Ishikawa (cell line): ENCODE data around the gene HRK.

Experiments used
- CEBPB ChIP-seq: IDR thresholded peaks from 2 replicates; pipeline ENCODE4 v1.6.1; 2012
- FOXM1 ChIP-seq: IDR thresholded peaks from 2 replicates; pipeline ENCODE4 v1.6.1; 2012; ENCODE audit warnings: low read depth, borderline replicate concordance
- NFIC ChIP-seq: IDR thresholded peaks from 2 replicates; pipeline ENCODE4 v1.6.1; 2012
- RAD21 ChIP-seq: IDR thresholded peaks from 2 replicates; pipeline ENCODE4 v1.6.1; 2012; ENCODE audit warnings: low read depth
- TAF1 ChIP-seq: IDR thresholded peaks from 2 replicates; pipeline ENCODE4 v1.6.1; 2012; ENCODE audit warnings: low read depth, mild to moderate bottlenecking
- TCF12 ChIP-seq: IDR thresholded peaks from 2 replicates; pipeline ENCODE4 v1.6.1; 2012; ENCODE audit warnings: low read depth
- ZBTB7A ChIP-seq: IDR thresholded peaks from 2 replicates; pipeline ENCODE4 v1.6.1; 2012; ENCODE audit warnings: low read depth

DNA sequence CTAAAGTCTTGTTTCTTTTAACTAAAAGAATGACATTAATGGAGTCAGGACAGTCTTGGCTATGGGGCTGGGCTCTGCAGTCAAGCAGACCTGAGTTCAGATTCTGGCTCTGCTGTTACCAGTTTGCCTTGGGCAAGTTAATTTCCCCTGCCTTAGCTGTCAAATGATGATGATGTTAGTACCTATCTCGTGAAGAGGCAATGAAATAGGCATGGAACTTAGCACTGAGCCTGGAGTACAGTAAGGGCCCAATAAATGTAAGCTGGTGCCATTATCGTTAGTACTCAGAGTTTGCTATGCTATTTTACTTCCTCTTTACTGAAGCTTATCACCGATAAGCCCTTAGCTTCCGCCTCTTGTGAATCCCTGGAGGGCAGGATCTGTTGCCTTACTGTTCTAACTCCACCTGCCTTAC lies 38.0 kb upstream of the HRK start:
- TF ChIP-seq CEBPB (no peak), TCF12 (no peak), NFIC (no peak), ZBTB7A (no peak), FOXM1 (no peak), RAD21 (no peak), TAF1 (no peak)
